VCaP (cell line): ENCODE data around the gene MEIOSIN.
"Not testable (repeated sequence)": the region's sequence is repeated elsewhere in the genome, so short reads cannot be mapped to it uniquely, and the experiment has no call there.

Experiments used
- H3K27ac ChIP-seq: fragments of 450-650 bp; 2 replicates; pipeline ENCODE4 v1.5.1; 2017
- TF ChIP-seq, protein P1 (sequence below): fragments of 450-650 bp; conservative IDR thresholded peaks from 2 replicates; pipeline ENCODE4 v1.5.1; 2017; ENCODE audit warnings: mild to moderate bottlenecking, moderate library complexity

Gene MEIOSIN, protein sequence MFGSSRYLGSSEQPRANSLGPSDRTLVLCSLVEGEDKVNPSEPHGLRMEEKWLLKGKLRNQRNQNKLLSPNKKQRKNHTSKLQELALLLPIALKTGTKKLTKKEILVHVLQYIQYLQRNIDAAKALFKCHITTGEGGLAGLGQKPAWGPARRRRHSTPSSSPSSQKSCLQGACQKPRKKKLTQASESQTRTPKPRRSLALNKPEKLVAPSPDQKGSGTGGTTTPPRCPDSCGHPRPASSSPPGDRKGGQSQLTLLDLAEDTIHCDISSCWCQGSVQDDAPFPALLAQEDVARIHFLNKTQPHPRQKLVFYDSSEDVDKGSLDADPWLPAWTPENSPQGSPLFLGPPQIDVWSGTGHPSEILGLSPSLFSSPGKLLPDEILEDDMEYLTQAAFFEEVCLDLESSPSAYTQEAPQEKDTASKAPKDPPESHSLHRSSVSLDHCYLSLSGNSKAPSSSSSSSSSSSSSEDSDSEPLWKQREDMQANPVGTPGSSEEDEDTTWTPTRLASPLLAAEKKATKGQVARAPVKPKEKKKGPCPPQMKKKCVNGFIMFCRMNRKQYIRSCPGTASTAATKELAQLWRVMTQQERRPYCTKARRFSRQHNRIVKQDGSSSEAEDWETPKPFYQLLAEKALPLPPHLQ

DNA sequence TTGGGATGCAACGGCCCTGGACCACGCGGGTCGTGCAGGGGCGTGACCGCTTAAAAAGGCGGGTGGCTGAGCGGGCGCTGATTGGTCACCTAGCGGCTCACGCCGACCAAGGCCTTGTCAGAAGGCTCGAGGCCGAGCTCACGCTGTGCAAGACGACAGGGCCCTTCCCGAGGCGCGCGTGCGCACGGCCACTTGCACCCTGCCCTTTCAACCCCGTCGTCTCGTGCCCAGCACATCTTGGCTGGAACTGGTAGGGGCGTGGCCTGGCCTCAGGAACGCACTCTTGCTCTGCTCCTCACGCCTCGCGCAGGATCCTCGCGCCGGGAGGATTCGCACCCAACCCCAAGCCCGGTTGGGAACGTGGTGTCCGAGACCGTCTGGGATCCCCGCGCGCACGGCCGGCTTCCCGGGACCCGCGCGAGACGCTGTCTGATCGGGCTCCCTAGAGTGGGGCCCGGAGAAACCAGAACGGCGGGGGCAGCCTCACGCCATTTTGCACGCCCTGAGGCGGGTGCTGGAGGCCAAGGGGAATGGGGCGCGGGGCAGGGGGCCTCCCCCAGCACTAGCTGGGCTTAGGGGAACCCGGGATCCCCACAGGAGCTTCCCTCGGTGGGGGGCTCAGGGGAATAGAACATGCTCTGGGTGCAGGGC lies at the start of gene MEIOSIN:
Gene MEIOSIN, plus strand, starts transcription at position 280 of the 651 bp plus-strand sequence. CDS start 1,938 bp downstream, outside the sequence.
- TF ChIP-seq, protein P1, sequence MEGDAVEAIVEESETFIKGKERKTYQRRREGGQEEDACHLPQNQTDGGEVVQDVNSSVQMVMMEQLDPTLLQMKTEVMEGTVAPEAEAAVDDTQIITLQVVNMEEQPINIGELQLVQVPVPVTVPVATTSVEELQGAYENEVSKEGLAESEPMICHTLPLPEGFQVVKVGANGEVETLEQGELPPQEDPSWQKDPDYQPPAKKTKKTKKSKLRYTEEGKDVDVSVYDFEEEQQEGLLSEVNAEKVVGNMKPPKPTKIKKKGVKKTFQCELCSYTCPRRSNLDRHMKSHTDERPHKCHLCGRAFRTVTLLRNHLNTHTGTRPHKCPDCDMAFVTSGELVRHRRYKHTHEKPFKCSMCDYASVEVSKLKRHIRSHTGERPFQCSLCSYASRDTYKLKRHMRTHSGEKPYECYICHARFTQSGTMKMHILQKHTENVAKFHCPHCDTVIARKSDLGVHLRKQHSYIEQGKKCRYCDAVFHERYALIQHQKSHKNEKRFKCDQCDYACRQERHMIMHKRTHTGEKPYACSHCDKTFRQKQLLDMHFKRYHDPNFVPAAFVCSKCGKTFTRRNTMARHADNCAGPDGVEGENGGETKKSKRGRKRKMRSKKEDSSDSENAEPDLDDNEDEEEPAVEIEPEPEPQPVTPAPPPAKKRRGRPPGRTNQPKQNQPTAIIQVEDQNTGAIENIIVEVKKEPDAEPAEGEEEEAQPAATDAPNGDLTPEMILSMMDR, result no peak
- H3K27ac ChIP-seq, result no peak within 1 kb of the TSS

DNA sequence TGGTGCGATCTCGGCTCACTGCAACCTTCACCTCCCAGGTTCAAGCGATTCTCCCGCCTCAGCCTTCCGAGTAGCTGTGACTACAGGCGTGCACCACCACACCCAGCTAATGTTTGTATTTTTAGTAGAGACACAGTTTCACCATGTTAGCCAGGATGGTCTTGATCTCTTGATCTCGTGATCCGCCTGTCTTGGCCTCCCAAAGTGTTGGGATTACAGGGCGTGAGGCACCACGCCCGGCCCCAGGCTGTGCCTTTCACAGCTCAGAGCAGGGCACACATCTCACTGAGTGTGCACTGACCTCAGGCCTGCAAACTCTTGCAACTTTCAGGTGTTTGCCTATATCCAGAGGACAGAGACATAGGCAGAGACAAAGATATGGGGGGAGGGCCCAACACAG lies 48.2 kb upstream of the MEIOSIN start:
- H3K27ac ChIP-seq, result not testable (repeated sequence)

DNA sequence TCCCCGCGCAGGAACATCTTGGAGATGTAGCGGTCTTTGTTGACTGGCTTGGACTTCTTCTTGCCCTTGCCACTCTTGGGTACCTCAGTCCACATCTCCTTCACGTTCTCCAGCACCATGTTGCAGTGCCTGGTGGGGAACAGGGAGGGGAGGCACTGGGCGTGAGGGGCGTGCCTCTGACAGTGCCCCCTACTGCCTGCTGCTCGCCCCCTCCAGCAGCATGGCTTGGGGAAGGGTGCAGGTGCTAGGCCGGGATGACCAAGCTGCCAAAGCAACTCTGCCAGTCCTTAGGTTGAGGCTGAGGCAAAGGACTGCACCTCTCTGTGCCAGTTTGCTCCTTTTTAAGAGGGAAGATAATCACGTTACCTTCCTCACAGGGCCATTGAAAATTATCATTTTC lies 45.6 kb upstream of the MEIOSIN start:
- TF ChIP-seq, protein P1, result no peak

DNA sequence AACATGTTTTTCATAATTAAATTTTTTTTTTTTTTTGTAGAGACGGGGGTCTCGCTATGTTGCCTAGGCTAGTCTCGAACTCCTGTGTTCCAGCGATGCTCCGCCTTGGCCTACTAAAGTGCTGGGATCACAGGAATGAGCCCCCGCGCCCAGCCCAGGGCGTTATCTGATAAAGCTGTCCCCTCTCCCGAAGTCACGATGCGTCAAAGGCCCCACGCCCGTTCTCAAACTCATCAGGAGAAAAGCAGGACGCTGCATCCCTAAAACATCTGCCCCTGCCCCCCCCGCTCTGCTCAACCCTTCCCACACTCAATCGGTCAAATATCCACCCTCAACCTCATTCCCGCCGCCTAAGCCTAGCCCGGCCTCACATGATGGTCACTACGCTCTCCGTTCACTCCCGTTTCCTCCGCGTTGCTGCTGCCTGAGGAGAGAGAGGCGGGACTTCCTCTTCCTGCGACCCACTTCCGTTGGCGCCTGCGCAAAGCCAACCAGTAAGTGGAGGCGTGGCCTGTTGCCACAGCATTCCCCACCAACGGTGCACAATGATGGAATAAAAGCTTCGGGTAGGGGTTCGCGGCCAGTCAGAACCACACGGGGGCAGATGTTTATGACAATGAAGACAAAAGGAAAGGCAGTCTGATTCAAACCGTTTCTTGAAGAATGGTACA lies 41.6 kb upstream of the MEIOSIN start, which contains the start of gene SNRPD2:
Gene SNRPD2, minus strand, starts transcription at position 438 of the 671 bp plus-strand sequence. Its CDS starts 65 bp downstream, at position 373.
- TF ChIP-seq, protein P1, result no peak
- peak within 1 kb of the TSS; percentile 96 for H3K27ac ChIP-seq

More for the DNA sequence above, 45.6 kb upstream of the MEIOSIN start:
- H3K27ac ChIP-seq, result peak overlapping the region; percentile 50

DNA sequence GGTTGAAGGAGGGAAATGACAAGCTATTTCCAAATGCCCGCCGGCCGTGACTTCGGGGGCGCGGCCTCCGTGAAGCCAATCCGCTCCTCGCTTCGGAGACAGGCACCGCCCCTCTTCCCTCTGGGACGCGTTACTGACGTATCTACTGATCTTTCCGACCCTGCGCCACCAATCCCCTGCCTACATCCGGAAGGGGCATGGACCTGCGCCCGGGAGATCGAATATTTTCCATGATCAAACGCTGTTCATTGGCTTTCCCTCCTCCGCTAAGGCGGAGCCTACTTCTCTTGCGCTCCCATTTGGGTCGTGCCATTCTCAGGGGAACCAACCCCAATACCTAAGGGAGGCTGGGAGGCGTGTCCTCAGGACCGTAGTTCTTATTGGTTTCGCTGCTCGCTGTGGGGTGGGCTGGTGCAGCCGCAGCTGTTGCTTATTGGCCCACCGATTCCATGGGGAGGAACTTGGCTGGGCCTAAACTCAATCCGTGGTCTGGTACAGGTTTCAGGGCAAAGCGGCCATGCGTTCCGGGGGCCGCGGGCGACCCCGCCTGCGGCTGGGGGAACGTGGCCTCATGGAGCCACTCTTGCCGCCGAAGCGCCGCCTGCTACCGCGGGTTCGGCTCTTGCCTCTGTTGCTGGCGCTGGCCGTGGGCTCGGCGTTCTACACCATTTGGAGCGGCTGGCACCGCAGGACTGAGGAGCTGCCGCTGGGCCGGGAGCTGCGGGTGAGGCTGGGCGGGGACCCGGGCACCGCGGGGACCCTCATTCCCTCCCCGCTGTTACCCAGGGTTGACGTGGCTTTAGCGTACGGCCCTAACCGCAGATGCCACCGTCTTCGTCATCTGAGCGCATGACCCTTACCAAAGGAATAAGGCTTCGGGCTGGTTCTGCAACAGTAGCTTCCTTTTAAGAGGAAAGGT lies 40.8 kb upstream of the MEIOSIN start, which contains the start of gene QPCTL:
Gene QPCTL, plus strand, starts transcription at position 480 of the 919 bp plus-strand sequence. Its CDS starts 38 bp downstream, at position 518.
- TF ChIP-seq, protein P1, result no peak

DNA sequence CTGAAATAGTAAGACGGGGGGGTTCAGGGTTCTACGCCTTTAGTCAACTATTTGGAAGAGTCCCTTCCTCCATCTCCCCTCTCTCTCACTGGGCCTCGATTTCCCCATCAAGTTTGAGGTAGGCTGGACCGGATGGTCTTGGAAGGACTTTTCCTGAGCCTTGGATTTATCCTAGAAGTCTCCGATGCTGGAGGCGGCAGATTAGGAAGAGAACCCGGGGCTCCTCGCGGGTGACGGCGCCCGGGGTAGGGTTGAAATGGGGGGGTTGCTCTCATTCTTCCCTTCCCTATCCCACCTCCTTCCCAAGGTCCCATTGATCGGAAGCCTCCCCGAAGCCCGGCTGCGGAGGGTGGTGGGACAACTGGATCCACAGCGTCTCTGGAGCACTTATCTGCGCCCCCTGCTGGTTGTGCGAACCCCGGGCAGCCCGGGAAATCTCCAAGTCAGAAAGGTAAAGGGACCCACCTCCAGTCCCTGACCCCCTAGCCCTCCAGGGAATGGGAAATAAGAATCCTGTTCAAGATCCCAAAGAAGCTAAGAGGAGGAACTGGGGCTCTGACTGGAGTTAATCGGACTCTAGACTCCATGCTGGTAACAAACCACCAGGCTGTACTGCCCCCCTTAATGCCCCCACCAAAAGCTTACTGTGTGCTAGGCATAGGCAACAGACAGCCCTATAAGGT lies 40.0 kb upstream of the MEIOSIN start:
- H3K27ac ChIP-seq, result peak overlapping the region; percentile 96
- TF ChIP-seq, protein P1, result peak; percentile 98

More for the DNA sequence above, 40.8 kb upstream of the MEIOSIN start, which contains the start of gene QPCTL:
- peak within 1 kb of the TSS; percentile 96 for H3K27ac ChIP-seq
